A673 (cell line): ENCODE results near the gene SAMD4B.

Source experiments
- CTCF ChIP-seq: fragments of 300-800, 200-600 bp; sonication (generic); conservative IDR thresholded peaks from 2 replicates; pipeline ENCODE4 v1.5.1; 2017; ENCODE audit warnings: low read depth, mild to moderate bottlenecking, antibody characterized with exemption, low read length, moderate library complexity, mixed read lengths
- EZH2 ChIP-seq: fragments of 200-600 bp; sonication (generic); IDR thresholded peaks from 2 replicates; pipeline ENCODE4 v1.6.1; 2017; ENCODE audit warnings: borderline replicate concordance, low read depth, mild to moderate bottlenecking, mixed read lengths, antibody characterized with exemption, low read length; ENCODE audit not compliant: poor library complexity, severe bottlenecking

- TF ChIP-seq CTCF (no peak), EZH2 (no peak)
Observed at GRCh38 chr19:39325778-39326665, 16.2 kb upstream of the SAMD4B start.
